NB4 (cell line): ENCODE results near the gene HOXC12.

Experiments used
- DNase-seq: peaks from one replicate; pipeline ENCODE4 v3.0.0; 2010; ENCODE audit warnings: low read depth
- H3K4me3 ChIP-seq: one replicate; pipeline ENCODE4 v1.5.1; 2011; ENCODE audit warnings: mild to moderate bottlenecking, low read depth, low read length, moderate library complexity
- CTCF ChIP-seq: IDR thresholded peaks from one replicate; pipeline ENCODE4 v1.5.1; 2012; ENCODE audit warnings: low read depth, low read length
- MYC ChIP-seq: IDR thresholded peaks from 2 replicates; pipeline ENCODE4 v1.6.1; 2011; ENCODE audit warnings: low read depth, low read length
- POLR2A ChIP-seq: IDR thresholded peaks from 2 replicates; pipeline ENCODE4 v1.6.1; 2011; ENCODE audit warnings: mild to moderate bottlenecking; ENCODE audit not compliant: insufficient read length; ENCODE audit errors: extremely low read depth
- TF ChIP-seq, protein P1 (sequence below): IDR thresholded peaks from 2 replicates; pipeline ENCODE4 v1.6.1; 2011; ENCODE audit warnings: low read depth, low read length

The HOXC12 gene

DNA sequence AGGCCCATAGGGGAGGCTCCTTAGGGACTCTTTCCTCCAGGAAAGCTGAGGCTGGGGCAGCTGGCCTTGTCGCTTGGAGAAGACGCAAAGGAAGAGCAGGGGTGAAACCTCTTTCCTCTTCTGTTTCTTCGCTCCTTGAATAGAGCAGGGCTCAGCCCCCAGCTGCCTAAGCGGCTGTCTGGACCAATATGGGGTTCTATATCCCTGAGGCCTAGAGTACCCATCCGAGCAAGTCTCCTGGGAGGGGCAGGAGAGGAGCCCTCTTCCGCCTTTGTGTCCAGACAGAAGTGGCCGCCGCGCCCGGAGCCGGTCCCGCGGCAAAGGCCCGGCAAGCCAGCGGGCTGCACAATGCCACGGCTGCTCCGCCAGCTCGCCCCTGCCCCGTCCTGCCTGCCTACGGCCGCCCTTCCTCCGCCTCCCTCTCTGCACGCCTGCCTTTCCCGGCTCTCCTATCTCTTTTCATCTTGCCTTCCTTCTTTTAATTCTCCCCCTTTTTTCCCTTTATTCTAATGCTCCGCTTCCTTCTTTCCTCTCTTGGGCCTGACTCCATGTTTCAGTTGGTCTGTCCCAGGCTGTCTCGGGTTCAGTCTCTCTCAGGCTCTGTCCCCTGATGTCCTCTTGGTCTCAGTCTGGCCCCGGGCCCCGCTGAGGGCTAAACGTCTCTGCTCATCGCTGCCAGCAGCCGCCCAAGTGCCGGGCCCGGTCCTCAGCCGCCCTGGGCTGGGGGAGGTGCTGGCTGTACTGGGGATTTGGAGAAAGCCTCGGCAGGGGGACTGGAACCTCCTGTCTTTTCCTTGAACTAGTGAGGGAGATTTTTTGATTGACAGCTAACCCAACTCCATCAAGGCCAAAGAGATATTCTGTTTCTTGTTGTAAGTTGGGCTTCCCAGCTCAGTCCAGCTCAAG, 42.8 kb downstream of the HOXC12 start:
- TF ChIP-seq MYC: no peak
- no peak for TF ChIP-seq CTCF
- TF ChIP-seq, protein P1, sequence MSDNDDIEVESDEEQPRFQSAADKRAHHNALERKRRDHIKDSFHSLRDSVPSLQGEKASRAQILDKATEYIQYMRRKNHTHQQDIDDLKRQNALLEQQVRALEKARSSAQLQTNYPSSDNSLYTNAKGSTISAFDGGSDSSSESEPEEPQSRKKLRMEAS: no peak
- no peak for TF ChIP-seq POLR2A
- H3K4me3 ChIP-seq: no peak overlapping the region
- no peak for DNase-seq

GRCh38 chr12:53998110-53998899, 43.6 kb downstream of the HOXC12 start:
- H3K4me3 ChIP-seq: no peak overlapping the region
- TF ChIP-seq, protein P1: no peak
- no peak for TF ChIP-seq CTCF
- no peak for TF ChIP-seq POLR2A
- TF ChIP-seq MYC: no peak
- no peak for DNase-seq

- DNase-seq: no peak
- no peak for TF ChIP-seq CTCF
- TF ChIP-seq POLR2A: no peak
- no peak for TF ChIP-seq MYC
- TF ChIP-seq, protein P1: no peak
- no peak overlapping the region for H3K4me3 ChIP-seq
Measured at GRCh38 chr12:53998900-53999236, 44.2 kb downstream of the HOXC12 start.

GRCh38 chr12:53999559-54000115, 44.9 kb downstream of the HOXC12 start:
- TF ChIP-seq POLR2A: no peak
- no peak for TF ChIP-seq CTCF
- TF ChIP-seq, protein P1: no peak
- no peak for TF ChIP-seq MYC
- DNase-seq: peak; percentile 81
- peak overlapping the region; percentile 71 for H3K4me3 ChIP-seq

- TF ChIP-seq CTCF: no peak
- no peak for TF ChIP-seq POLR2A
- TF ChIP-seq, protein P1: no peak
- no peak for TF ChIP-seq MYC
- DNase-seq: peak; percentile 56
- H3K4me3 ChIP-seq: peak within 1 kb of the TSS; percentile 71
Measured at GRCh38 chr12:54000116-54001114, 45.7 kb downstream of the HOXC12 start, which contains the start of gene HOXC9. Gene HOXC9, plus strand, starts transcription at chr12:54000161. Its CDS starts 28 bp downstream, at chr12:54000189.
